Measurements from ENCODE around the gene SGPL1.
"Not testable (repeated sequence)": the region's sequence is repeated elsewhere in the genome, so short reads cannot be mapped to it uniquely, and the experiment has no call there.

SGPL1 gene

GRCh38 chr10:70916241-70916640 lies 100.5 kb downstream of the SGPL1 start:
- Histone ChIP-seq H3K79me2 (no peaks in the 10 kb centered on the region), H2AFZ (no peak overlapping the region), H3K4me2 (ENCODE audit: low read length) (no peak overlapping the region), H3K27me3 (ENCODE audit: control insufficient read depth, insufficient read depth, low read length) (no peaks in the 10 kb centered on the region), H3K9me3 (ENCODE audit: control insufficient read depth, low read length) (no peaks in the 10 kb centered on the region), H3K36me3 (ENCODE audit: control insufficient read depth, insufficient read depth, low read length) (no peaks in the 10 kb centered on the region), H3K9ac (no peak overlapping the region), H3K27ac (no peak overlapping the region), H3K4me3 (ENCODE audit: low read depth, low read length) (no peak overlapping the region), H3K4me1 (no peaks in the 10 kb centered on the region)
- TF ChIP-seq CTCF (IDR thresholded peaks at IDR 0.05), result no peak

DNA sequence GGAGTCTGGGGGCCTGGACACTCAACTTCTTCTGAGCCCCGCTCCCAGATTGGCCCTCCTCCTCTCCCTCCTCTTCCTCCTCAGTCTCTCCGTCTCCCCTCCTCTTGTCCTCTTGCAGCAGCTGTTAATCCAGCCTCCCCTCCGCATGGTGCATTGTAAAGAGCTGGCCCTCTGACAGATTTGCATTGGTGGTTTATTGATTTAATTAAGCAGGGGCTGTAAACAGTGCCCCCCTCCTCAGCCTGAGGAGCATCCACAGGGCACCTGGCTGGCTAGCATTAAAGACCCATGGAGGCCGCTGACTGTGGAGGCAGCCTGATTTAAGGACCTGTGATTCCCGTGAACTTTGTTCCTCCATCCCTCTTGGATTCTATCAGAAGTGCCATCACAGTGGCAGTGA lies 101.5 kb downstream of the SGPL1 start:
- H3K79me2 ChIP-seq, result no peaks in the 10 kb centered on the region
- H3K36me3 ChIP-seq (ENCODE audit: control insufficient read depth, insufficient read depth, low read length), result no peaks in the 10 kb centered on the region
- no peaks in the 10 kb centered on the region for H3K27me3 ChIP-seq (ENCODE audit: control insufficient read depth, insufficient read depth, low read length)
- no peak overlapping the region for H3K4me3 ChIP-seq (ENCODE audit: low read depth, low read length)
- TF ChIP-seq CTCF (IDR thresholded peaks at IDR 0.05), result no peak
- no peak overlapping the region for H2AFZ ChIP-seq
- no peak overlapping the region for H3K9ac ChIP-seq
- no peaks in the 10 kb centered on the region for H3K4me1 ChIP-seq
- H3K9me3 ChIP-seq (ENCODE audit: control insufficient read depth, low read length), result no peaks in the 10 kb centered on the region
- no peak overlapping the region for H3K27ac ChIP-seq
- no peak overlapping the region for H3K4me2 ChIP-seq (ENCODE audit: low read length)

GRCh38 chr10:70917635-70918034 lies 101.9 kb downstream of the SGPL1 start:
- H3K4me2 ChIP-seq (ENCODE audit: low read length), result no peak overlapping the region
- no peak for TF ChIP-seq CTCF (IDR thresholded peaks at IDR 0.05)
- no peak overlapping the region for H3K27ac ChIP-seq
- no peak overlapping the region for H3K9ac ChIP-seq
- H3K79me2 ChIP-seq, result no peaks in the 10 kb centered on the region
- H3K9me3 ChIP-seq (ENCODE audit: control insufficient read depth, low read length), result no peaks in the 10 kb centered on the region
- H3K27me3 ChIP-seq (ENCODE audit: control insufficient read depth, insufficient read depth, low read length), result no peaks in the 10 kb centered on the region
- no peaks in the 10 kb centered on the region for H3K36me3 ChIP-seq (ENCODE audit: control insufficient read depth, insufficient read depth, low read length)
- H3K4me3 ChIP-seq (ENCODE audit: low read depth, low read length), result no peak overlapping the region
- H3K4me1 ChIP-seq, result no peaks in the 10 kb centered on the region
- no peak overlapping the region for H2AFZ ChIP-seq

DNA sequence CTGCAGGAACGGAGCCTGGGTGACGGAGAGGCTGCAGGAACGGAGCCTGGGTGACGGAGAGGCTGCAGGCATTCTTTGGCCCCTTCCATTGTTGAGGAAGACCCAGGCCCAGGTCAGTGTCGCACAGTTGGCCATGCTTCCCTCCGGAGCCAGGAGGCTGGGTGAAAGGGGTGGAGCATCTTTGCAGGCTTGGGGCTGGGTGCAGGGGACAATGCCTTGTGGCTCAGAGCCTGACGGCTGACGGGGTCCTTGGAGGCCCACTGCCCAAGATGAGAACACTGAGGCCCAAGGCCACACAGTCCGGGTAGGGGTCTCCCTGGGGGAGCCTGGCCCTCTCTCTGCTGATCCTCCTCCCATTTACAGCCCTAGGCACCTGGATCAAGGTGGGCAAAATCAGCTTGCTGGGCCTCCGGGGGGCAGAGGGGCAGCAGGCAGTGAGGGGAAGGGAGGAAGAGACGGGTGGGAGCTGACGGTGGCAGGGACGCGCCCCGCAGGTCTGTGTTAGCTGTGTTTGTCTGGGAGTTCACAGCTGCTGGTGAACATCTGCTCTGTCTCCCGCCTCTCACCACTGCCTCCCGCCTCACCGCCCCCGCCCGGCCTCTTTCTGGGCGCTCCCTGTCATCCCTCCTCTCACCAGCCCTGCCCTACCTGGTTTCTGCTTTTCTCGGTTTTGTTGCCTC lies 103.2 kb downstream of the SGPL1 start:
- Histone ChIP-seq H3K9ac (no peak overlapping the region), H3K36me3 (ENCODE audit: control insufficient read depth, insufficient read depth, low read length) (no peaks in the 10 kb centered on the region), H3K4me2 (ENCODE audit: low read length) (no peak overlapping the region), H2AFZ (no peak overlapping the region), H3K27ac (no peak overlapping the region), H3K4me1 (no peaks in the 10 kb centered on the region), H3K9me3 (ENCODE audit: control insufficient read depth, low read length) (no peaks in the 10 kb centered on the region), H3K27me3 (ENCODE audit: control insufficient read depth, insufficient read depth, low read length) (no peaks in the 10 kb centered on the region), H3K79me2 (no peaks in the 10 kb centered on the region), H3K4me3 (ENCODE audit: low read depth, low read length) (no peak overlapping the region)
- TF ChIP-seq CTCF (IDR thresholded peaks at IDR 0.05), result no peak

DNA sequence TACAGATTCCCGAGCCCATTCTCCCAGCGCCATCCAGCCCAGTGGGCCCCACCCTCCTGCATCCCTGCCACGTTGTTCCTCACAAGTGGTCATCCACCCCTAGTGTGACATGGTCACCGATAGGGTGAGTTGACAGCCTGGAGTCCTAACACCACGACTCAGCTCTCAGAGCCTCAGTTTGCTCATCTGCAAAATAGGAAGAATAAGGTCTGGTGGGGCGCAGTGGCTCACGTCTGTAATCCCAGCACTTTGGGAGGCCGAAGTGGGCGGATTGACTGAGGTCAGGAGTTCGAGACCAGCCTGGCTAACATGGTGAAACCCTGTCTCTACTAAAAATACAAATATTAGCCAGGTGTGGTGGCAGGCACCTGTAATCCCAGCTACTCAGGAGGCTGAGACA lies 104.2 kb downstream of the SGPL1 start:
- not testable (repeated sequence) for H3K27me3 ChIP-seq (ENCODE audit: control insufficient read depth, insufficient read depth, low read length); H3K27ac ChIP-seq

More for the DNA sequence above, 104.2 kb downstream of the SGPL1 start:
- not testable (repeated sequence) for H3K9ac ChIP-seq; H3K4me3 ChIP-seq (ENCODE audit: low read depth, low read length); H3K9me3 ChIP-seq (ENCODE audit: control insufficient read depth, low read length); H2AFZ ChIP-seq; H3K4me2 ChIP-seq (ENCODE audit: low read length); H3K36me3 ChIP-seq (ENCODE audit: control insufficient read depth, insufficient read depth, low read length); H3K4me1 ChIP-seq; H3K79me2 ChIP-seq

Measured in parathyroid adenoma (tissue), 2 donors.